Sciatic nerve (tissue), 2 donors: ENCODE data around the gene NOL4L. TPM values are rescaled to one million over a fixed set of nuclear protein-coding genes. Genes with fewer than 3 reads are reported as not detected.
"Not testable (repeated sequence)": the region's sequence is repeated elsewhere in the genome, so short reads cannot be mapped to it uniquely, and the experiment has no call there.

Experiments
- ATAC-seq: fragments of 200-7000 bp; cut with Tn5 transposase; one replicate; pipeline ENCODE4 v1.9.1; 2020; ENCODE audit warnings: mild to moderate bottlenecking, moderate library complexity
- DNase-seq: peaks from one replicate; pipeline ENCODE4 v3.0.0-alpha.2; 2020; ENCODE audit warnings: low spot score
- intact Hi-C: fragments of 100-400 bp; cut with DNase I; formaldehyde crosslinking; loops from one replicate; pipeline ENCODE4 v1.14.2; 2022
- total RNA-seq: library from RNA; stranded (reverse); fragmentation: NEBNext Ultra II Directional; extraction: Animal tissue kit (Norgen Biotek cat#: 25700); gene quantifications from one replicate; pipeline ENCODE4 v1.2.1, GENCODE V29; 2021
- donor health status: DM: no; HTN: no; CAD: no.
- donor health status: DM: no; HTN: no; CAD: no.

The NOL4L gene
- total RNA-seq, 1 donor from 2014 or later, result 39.4 TPM

- intact Hi-C loops, result no loop called here
- DNase-seq, result no peak
Measured at GRCh38 chr20:32509639-32510066, 75.5 kb downstream of the NOL4L start.

GRCh38 chr20:32508775-32509119 lies 76.4 kb downstream of the NOL4L start:
- intact Hi-C loops, result no loop called here
- DNase-seq, result no peak
- ATAC-seq, result no peak

More at GRCh38 chr20:32509639-32510066, 75.5 kb downstream of the NOL4L start:
- ATAC-seq, result no peak

GRCh38 chr20:32507998-32508774 lies 76.9 kb downstream of the NOL4L start:
- ATAC-seq (no peak), DNase-seq (no peak)
- intact Hi-C loops, result no loop called here

- ATAC-seq (no peak), DNase-seq (no peak)
- intact Hi-C loops, result no loop called here
Measured at GRCh38 chr20:32506721-32507120, 78.4 kb downstream of the NOL4L start.

- no peak for DNase-seq
- no peak for ATAC-seq
- intact Hi-C loops, result no loop called here
Measured at GRCh38 chr20:32505723-32506473, 79.2 kb downstream of the NOL4L start.

GRCh38 chr20:32501709-32502108 lies 83.4 kb downstream of the NOL4L start:
- intact Hi-C loops, result no loop called here
- DNase-seq (no peak), ATAC-seq (no peak)

- DNase-seq, result no peak
- ATAC-seq, result no peak
- intact Hi-C loops, result no loop called here
Measured at GRCh38 chr20:32497589-32498224, 87.4 kb downstream of the NOL4L start.

GRCh38 chr20:32496811-32497533 lies 88.2 kb downstream of the NOL4L start:
- intact Hi-C loops, result no loop called here
- ATAC-seq, result no peak

GRCh38 chr20:32495949-32496348 lies 89.2 kb downstream of the NOL4L start:
- intact Hi-C loops, result no loop called here
- ATAC-seq (no peak), DNase-seq (no peak)

More at GRCh38 chr20:32496811-32497533, 88.2 kb downstream of the NOL4L start:
- no peak for DNase-seq

- ATAC-seq, result no peak
- intact Hi-C loops, result no loop called here
Measured at GRCh38 chr20:32495217-32495565, 89.9 kb downstream of the NOL4L start.

GRCh38 chr20:32494483-32495216 lies 90.5 kb downstream of the NOL4L start:
- intact Hi-C loops, result no loop called here
- ATAC-seq (no peak), DNase-seq (no peak)

More at GRCh38 chr20:32495217-32495565, 89.9 kb downstream of the NOL4L start:
- DNase-seq, result no peak

GRCh38 chr20:32493356-32493755 lies 91.8 kb downstream of the NOL4L start:
- intact Hi-C loops, result no loop called here
- DNase-seq, result no peak
- no peak for ATAC-seq

- DNase-seq, intact Hi-C loops, ATAC-seq: not testable (repeated sequence)
Measured at GRCh38 chr20:32491764-32492151, 93.4 kb downstream of the NOL4L start.

- DNase-seq, result no peak
- intact Hi-C loops, result no loop called here
- ATAC-seq, result no peak
Measured at GRCh38 chr20:32490942-32491763, 94.0 kb downstream of the NOL4L start.

- DNase-seq (no peak), ATAC-seq (no peak)
- intact Hi-C loops, result loop anchor here (10.0 kb wide), 1 partner anchor 283 kb away; the partner anchor contains the start of genes PLAGL2 and POFUT1
Measured at GRCh38 chr20:32488066-32488838, 96.9 kb downstream of the NOL4L start.

- intact Hi-C loops, result loop anchor here (10.0 kb wide), 1 partner anchor 283 kb away; the partner anchor contains the start of genes PLAGL2 and POFUT1
- DNase-seq (no peak), ATAC-seq (no peak)
Measured at GRCh38 chr20:32487381-32487780, 97.8 kb downstream of the NOL4L start.
